ENCODE data around the gene BCL6B. TPM values are rescaled to one million over a fixed set of nuclear protein-coding genes. Genes with fewer than 3 reads are reported as not detected.

The BCL6B gene
- total RNA-seq, 1 experiment from 2014 or later, result 11.4 TPM

GRCh38 chr17:7060165-7060891 is 37.5 kb downstream of the BCL6B start (continued):
- TF ChIP-seq ZNF281 (CRISPR knock-in tag; IDR thresholded peaks at IDR 0.05), result no peak
- no peak for TF ChIP-seq ZNF232 (CRISPR knock-in tag; IDR thresholded peaks at IDR 0.05)
- TF ChIP-seq ZNF263 (CRISPR knock-in tag; IDR thresholded peaks at IDR 0.05; ENCODE audit: low read depth), result no peak
- TF ChIP-seq NFATC4 (CRISPR knock-in tag; IDR thresholded peaks at IDR 0.05), result no peak

- Mint-ChIP-seq H3K9me3 (peaks cover 26% of the 10 kb centered on the region), H3K4me1 (no peaks in the 10 kb centered on the region; the same call in 1 of the 2 replicates), H3K36me3 (peaks cover 14% of the 10 kb centered on the region), H3K27me3 (ENCODE audit: low read depth) (peaks cover 39% of the 10 kb centered on the region), H3K4me3 (no peak overlapping the region), H3K27ac (no peak overlapping the region)
- TF ChIP-seq CREM (CRISPR knock-in tag; IDR thresholded peaks at IDR 0.05) (no peak), RORB (CRISPR knock-in tag; IDR thresholded peaks at IDR 0.05) (no peak), USF2 (CRISPR knock-in tag; IDR thresholded peaks at IDR 0.05) (no peak), ATF3 (CRISPR knock-in tag; conservative IDR thresholded peaks at IDR 0.05) (no peak), ETV6 (CRISPR knock-in tag; IDR thresholded peaks at IDR 0.05) (no peak), ZNF425 (CRISPR knock-in tag; conservative IDR thresholded peaks at IDR 0.05) (no peak), USF1 (CRISPR knock-in tag; IDR thresholded peaks at IDR 0.05) (no peak)
- CTCF ChIA-PET, result interaction anchor here (0.7 to 1.4 kb wide), 4 partner anchors 11 to 73 kb away, joined by 3 to 4 read pairs (median 3); no protein-coding TSS in a partner anchor
- POLR2A ChIA-PET, result no interaction called here
- DNase-seq (ENCODE audit: low spot score) (no peak), ATAC-seq (no peak)
Measured at GRCh38 chr17:7063518-7064094, 40.8 kb downstream of the BCL6B start.

GRCh38 chr17:7064261-7064660 is 41.4 kb downstream of the BCL6B start:
- H3K27me3 Mint-ChIP-seq (ENCODE audit: low read depth), result peaks cover 38% of the 10 kb centered on the region
- peaks cover 21% of the 10 kb centered on the region for H3K36me3 Mint-ChIP-seq
- POLR2A ChIA-PET, result no interaction called here
- no peak overlapping the region for H3K27ac Mint-ChIP-seq
- DNase-seq (ENCODE audit: low spot score) (no peak), ATAC-seq (no peak)
- peaks cover 33% of the 10 kb centered on the region for H3K9me3 Mint-ChIP-seq
- H3K4me1 Mint-ChIP-seq, result no peaks in the 10 kb centered on the region; the same call in 1 of the 2 replicates
- H3K4me3 Mint-ChIP-seq, result no peak overlapping the region
- CTCF ChIA-PET, result no interaction called here
- TF ChIP-seq ZNF121 (CRISPR knock-in tag; IDR thresholded peaks at IDR 0.05) (no peak), ATF6 (CRISPR knock-in tag; IDR thresholded peaks at IDR 0.05) (no peak), SMAD3 (CRISPR knock-in tag; IDR thresholded peaks at IDR 0.05; ENCODE audit: borderline replicate concordance) (no peak), ESRRA (CRISPR knock-in tag; IDR thresholded peaks at IDR 0.05; ENCODE audit: borderline replicate concordance) (no peak), TEAD4 (CRISPR knock-in tag; IDR thresholded peaks at IDR 0.05) (no peak), ZNF512 (CRISPR knock-in tag; IDR thresholded peaks at IDR 0.05; ENCODE audit: borderline replicate concordance) (no peak), SOX15 (CRISPR knock-in tag; IDR thresholded peaks at IDR 0.05) (no peak), ZNF281 (CRISPR knock-in tag; IDR thresholded peaks at IDR 0.05) (no peak)

Data from WTC11 (cell line).